PFSK-1 (cell line): ENCODE data around the gene ZFPM1.
A peak's percentile ranks its signal among the peaks of the same experiment; 100 is the strongest.

Experiments used
- FOXP2 ChIP-seq: optimal IDR thresholded peaks from 2 replicates; pipeline ENCODE3; 2011; ENCODE audit warnings: borderline replicate concordance, control low read depth, inconsistent platforms; ENCODE audit not compliant: insufficient read depth; ENCODE audit errors: extremely low read length, extremely low read depth
- POLR2AphosphoS5 ChIP-seq: IDR thresholded peaks from 2 replicates; pipeline ENCODE4 v1.6.1; 2012; ENCODE audit warnings: low read depth, mild to moderate bottlenecking, control low read depth, low read length, moderate library complexity
- REST ChIP-seq, 2 experiments: IDR thresholded peaks; 2 replicates each; pipeline versions ENCODE4 v1.6.1 to v1.8.0; 2011 to 2012; ENCODE audit warnings: low read depth in 2 of 2, low read length in 2 of 2, control low read depth in 1 of 2, inconsistent platforms in 1 of 2, mild to moderate bottlenecking in 1 of 2, moderate library complexity in 1 of 2; ENCODE audit not compliant: insufficient read depth in 1 of 2
- SIN3A ChIP-seq: IDR thresholded peaks from 2 replicates; pipeline ENCODE4 v1.6.1; 2012; ENCODE audit warnings: mild to moderate bottlenecking, low read length, moderate library complexity, borderline replicate concordance; ENCODE audit not compliant: insufficient read depth
- TAF1 ChIP-seq: IDR thresholded peaks from 2 replicates; pipeline ENCODE4 v1.6.1; 2012; ENCODE audit warnings: low read length, control low read depth, borderline replicate concordance; ENCODE audit not compliant: insufficient read depth

ZFPM1 gene

GRCh38 chr16:88545781-88546180 is 92.7 kb downstream of the ZFPM1 start:
- TF ChIP-seq FOXP2 = no peak

- TF ChIP-seq REST (IDR thresholded peaks at IDR 0.05; ENCODE audit: insufficient read depth in 1 of 2, low read depth in 2 of 2, low read length in 2 of 2) (no peak), SIN3A (no peak), FOXP2 (no peak), TAF1 (no peak), POLR2AphosphoS5 (no peak)
Observed at GRCh38 chr16:88548131-88548874, 95.2 kb downstream of the ZFPM1 start.

GRCh38 chr16:88548985-88549384 is 95.9 kb downstream of the ZFPM1 start:
- TF ChIP-seq SIN3A (no peak), REST (IDR thresholded peaks at IDR 0.05; ENCODE audit: insufficient read depth in 1 of 2, low read depth in 2 of 2, low read length in 2 of 2) (no peak), FOXP2 (no peak), TAF1 (no peak), POLR2AphosphoS5 (no peak)

DNA sequence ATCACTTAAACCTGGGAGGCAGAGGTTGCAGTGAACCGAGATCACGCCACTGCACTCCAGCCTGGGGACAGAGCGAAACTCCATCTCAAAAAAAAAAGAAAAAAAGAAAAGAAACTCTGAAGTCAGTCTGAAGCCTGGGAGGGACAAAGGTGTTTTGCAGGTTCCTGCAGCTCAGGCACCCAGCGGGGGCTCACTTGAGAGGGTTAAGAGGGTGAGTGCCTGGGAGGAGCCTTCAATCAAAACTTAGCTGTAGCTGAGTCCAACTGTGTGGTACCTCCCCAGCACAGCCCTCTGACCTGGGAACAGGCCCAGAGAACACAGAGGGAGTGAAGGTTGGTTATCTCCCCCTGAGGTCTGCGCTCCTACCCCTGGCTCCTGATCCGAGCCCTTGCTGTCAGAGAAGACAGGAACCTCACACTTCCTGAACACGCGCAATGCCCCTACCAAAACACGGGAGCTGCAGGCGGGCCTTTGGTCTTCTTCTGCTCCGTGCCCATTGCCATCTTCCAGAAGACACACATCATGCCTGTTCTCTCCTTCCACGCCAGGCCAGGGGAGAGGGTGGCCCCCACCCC is 96.7 kb downstream of the ZFPM1 start:
- TF ChIP-seq TAF1 (no peak), REST (IDR thresholded peaks at IDR 0.05; ENCODE audit: insufficient read depth in 1 of 2, low read depth in 2 of 2, low read length in 2 of 2) (no peak), SIN3A (no peak), POLR2AphosphoS5 (no peak), FOXP2 (no peak)

DNA sequence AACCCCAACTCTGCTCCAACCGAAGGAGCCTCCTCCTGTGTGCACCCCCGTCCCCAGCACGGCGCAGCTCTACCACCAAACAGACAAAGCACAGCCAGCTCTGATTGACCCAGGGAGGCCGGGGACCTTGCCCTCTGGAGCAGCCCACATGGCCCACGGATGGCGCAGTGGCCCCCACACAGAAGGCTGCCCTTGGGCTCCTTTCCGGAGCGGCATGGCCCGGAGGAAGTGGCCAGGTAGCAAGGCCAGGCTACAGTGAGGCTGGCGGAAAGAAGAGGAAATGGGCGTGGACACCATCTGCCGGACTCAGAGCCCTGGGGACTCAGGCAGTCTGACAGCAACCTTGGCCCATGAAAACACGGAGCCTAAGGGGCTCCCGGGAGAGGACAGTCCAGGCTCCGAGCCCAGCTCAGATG is 97.2 kb downstream of the ZFPM1 start:
- TF ChIP-seq REST (IDR thresholded peaks at IDR 0.05; ENCODE audit: insufficient read depth in 1 of 2, low read depth in 2 of 2, low read length in 2 of 2) = no peak
- peak; percentile 33 for TF ChIP-seq FOXP2
